Stimulated activated CD8-positive, alpha-beta memory T cell treated with anti-CD3 and anti-CD28 coated beads, Interleukin-4, amount 100 ng/mL, for 48 hours (primary cell): ENCODE data around the gene PODN.

Source experiments
- DNase-seq: peaks from one replicate; pipeline ENCODE4 v3.0.0-alpha.2; 2020

Gene PODN

GRCh38 chr1:53061859-53062707, at the start of gene PODN:
Gene PODN (plus strand): TSS chr1:53062213. CDS start chr1:53069856, 7,643 bp downstream.
- DNase-seq = peak; percentile 37

- peak; percentile 75 for DNase-seq
Measured at GRCh38 chr1:53014791-53015507, 47.1 kb upstream of the PODN start.

GRCh38 chr1:53015508-53015860, 46.5 kb upstream of the PODN start:
- no peak for DNase-seq

- no peak for DNase-seq
Measured at GRCh38 chr1:53016705-53017104, 45.3 kb upstream of the PODN start.

- DNase-seq = no peak
Measured at GRCh38 chr1:53020588-53020987, 41.4 kb upstream of the PODN start.

- DNase-seq = no peak
Measured at GRCh38 chr1:53022179-53022578, 39.8 kb upstream of the PODN start.

- DNase-seq = no peak
Measured at GRCh38 chr1:53023546-53023945, 38.5 kb upstream of the PODN start.

GRCh38 chr1:53024117-53024516, 37.9 kb upstream of the PODN start:
- DNase-seq = no peak

GRCh38 chr1:53025034-53025768, 36.8 kb upstream of the PODN start:
- no peak for DNase-seq

- DNase-seq = no peak
Measured at GRCh38 chr1:53025769-53026112, 36.3 kb upstream of the PODN start.

GRCh38 chr1:53026254-53026653, 35.8 kb upstream of the PODN start:
- no peak for DNase-seq

GRCh38 chr1:53031732-53032131, 30.3 kb upstream of the PODN start:
- DNase-seq = no peak

- DNase-seq = no peak
Measured at GRCh38 chr1:53037159-53037558, 24.9 kb upstream of the PODN start.

- no peak for DNase-seq
Measured at GRCh38 chr1:53038566-53038965, 23.4 kb upstream of the PODN start.

- no peak for DNase-seq
Measured at GRCh38 chr1:53043271-53043670, 18.7 kb upstream of the PODN start.

- DNase-seq = no peak
Measured at GRCh38 chr1:53044926-53045325, 17.1 kb upstream of the PODN start.

GRCh38 chr1:53046930-53047329, 15.1 kb upstream of the PODN start:
- no peak for DNase-seq

- no peak for DNase-seq
Measured at GRCh38 chr1:53047737-53048736, 14.0 kb upstream of the PODN start.

- no peak for DNase-seq
Measured at GRCh38 chr1:53048960-53049573, 12.9 kb upstream of the PODN start.

- DNase-seq = no peak
Measured at GRCh38 chr1:53049574-53049967, 12.4 kb upstream of the PODN start.

- no peak for DNase-seq
Measured at GRCh38 chr1:53050310-53050709, 11.7 kb upstream of the PODN start.

- no peak for DNase-seq
Measured at GRCh38 chr1:53051676-53052075, 10.3 kb upstream of the PODN start.
